Stimulated activated naive B cell treated with anti-CD40 and anti-IgM and Interleukin-4, amounts not matched to agents 10 μg/mL and 1 μg/mL and 100 μg/mL, for 72 hours (primary cell): ENCODE data around the gene KRT40.

Experiments used
- ATAC-seq, 2 donors: fragments of 150-1000 bp; cut with Tn5 transposase; replicated peaks; 2 replicates each; pipeline ENCODE4 v1.10.0; 2021; ENCODE audit warnings: moderate library complexity in 1 of 2
- DNase-seq: peaks from one replicate; pipeline ENCODE4 v3.0.0; 2021
- H3K27ac Mint-ChIP-seq: one replicate; pipeline ENCODE4 v1.8.0; 2022; ENCODE audit warnings: mild to moderate bottlenecking, mixed read lengths
- H3K27me3 Mint-ChIP-seq, 2 donors: one replicate each; pipeline ENCODE4 v1.8.0; 2022; ENCODE audit warnings: mixed read lengths in 2 of 2
- H3K36me3 Mint-ChIP-seq, 2 donors: one replicate each; pipeline ENCODE4 v1.8.0; 2022; ENCODE audit warnings: mixed read lengths in 2 of 2, mild to moderate bottlenecking in 1 of 2
- H3K4me1 Mint-ChIP-seq, 2 donors: one replicate each; pipeline ENCODE4 v1.8.0; 2022; ENCODE audit warnings: mixed read lengths in 2 of 2, mild to moderate bottlenecking in 1 of 2
- H3K4me3 Mint-ChIP-seq, 2 donors: one replicate each; pipeline ENCODE4 v1.8.0; 2022; ENCODE audit warnings: mild to moderate bottlenecking in 2 of 2, mixed read lengths in 2 of 2, moderate library complexity in 1 of 2
- H3K9me3 Mint-ChIP-seq, 2 donors: one replicate each; pipeline ENCODE4 v1.8.0; 2022; ENCODE audit warnings: mixed read lengths in 2 of 2, mild to moderate bottlenecking in 1 of 2

KRT40 gene

GRCh38 chr17:40984226-40984625, at the start of gene KRT40:
Gene KRT40, minus strand, starts transcription at chr17:40984326. Its CDS starts 53 bp downstream, at chr17:40984273.
- H3K4me1 Mint-ChIP-seq, result peaks cover 3 to 7% of the 10 kb centered on the region in 2 donors
- H3K4me3 Mint-ChIP-seq, result no peak within 1 kb of the TSS
- H3K36me3 Mint-ChIP-seq, result no peaks in the 10 kb centered on the region
- DNase-seq (no peak), ATAC-seq (no peak)
- no peak within 1 kb of the TSS for H3K27ac Mint-ChIP-seq
- peaks cover 15 to 16% of the 10 kb centered on the region in 2 donors for H3K27me3 Mint-ChIP-seq
- no peaks in the 10 kb centered on the region for H3K9me3 Mint-ChIP-seq

GRCh38 chr17:41029633-41030245, 45.6 kb upstream of the KRT40 start, which contains the start of gene KRTAP1-4:
Gene KRTAP1-4, minus strand, starts transcription at chr17:41030195. Its CDS starts 117 bp downstream, at chr17:41030078.
- H3K36me3 Mint-ChIP-seq, result no peaks in the 10 kb centered on the region
- DNase-seq, result no peak
- no peak within 1 kb of the TSS for H3K27ac Mint-ChIP-seq
- H3K4me1 Mint-ChIP-seq, result no peaks in the 10 kb centered on the region
- peaks cover 18 to 21% of the 10 kb centered on the region in 2 donors for H3K27me3 Mint-ChIP-seq
- no peak within 1 kb of the TSS for H3K4me3 Mint-ChIP-seq
- ATAC-seq, result no peak
- H3K9me3 Mint-ChIP-seq, result no peaks in the 10 kb centered on the region

- no peak for DNase-seq
Measured at GRCh38 chr17:41026715-41027471, 42.8 kb upstream of the KRT40 start, which contains the start of gene KRTAP1-5. Gene KRTAP1-5, minus strand, starts transcription at chr17:41027208. Its CDS starts 53 bp downstream, at chr17:41027155.

GRCh38 chr17:41024697-41025096, 40.6 kb upstream of the KRT40 start:
- Mint-ChIP-seq H3K4me3 (no peak overlapping the region), H3K4me1 (no peaks in the 10 kb centered on the region), H3K36me3 (peaks cover 0 to 4% of the 10 kb centered on the region in 2 donors), H3K9me3 (peaks cover 4 to 5% of the 10 kb centered on the region in 2 donors), H3K27me3 (peaks cover 20 to 21% of the 10 kb centered on the region in 2 donors), H3K27ac (no peak overlapping the region)
- ATAC-seq, result no peak
- no peak for DNase-seq

More at GRCh38 chr17:41026715-41027471, 42.8 kb upstream of the KRT40 start, which contains the start of gene KRTAP1-5:
- no peaks in the 10 kb centered on the region for H3K36me3 Mint-ChIP-seq
- H3K9me3 Mint-ChIP-seq, result no peaks in the 10 kb centered on the region
- H3K4me3 Mint-ChIP-seq, result no peak within 1 kb of the TSS
- no peaks in the 10 kb centered on the region for H3K4me1 Mint-ChIP-seq
- H3K27me3 Mint-ChIP-seq, result peaks cover 20 to 21% of the 10 kb centered on the region in 2 donors
- ATAC-seq, result no peak
- H3K27ac Mint-ChIP-seq, result no peak within 1 kb of the TSS

- peaks cover 4 to 6% of the 10 kb centered on the region in 2 donors for H3K4me1 Mint-ChIP-seq
- H3K27ac Mint-ChIP-seq, result no peak overlapping the region
- H3K9me3 Mint-ChIP-seq, result peaks cover 4 to 5% of the 10 kb centered on the region in 2 donors
- no peak for DNase-seq
- no peak overlapping the region for H3K4me3 Mint-ChIP-seq
- H3K27me3 Mint-ChIP-seq, result peaks cover 6 to 9% of the 10 kb centered on the region in 2 donors
- peaks cover 0 to 4% of the 10 kb centered on the region in 2 donors for H3K36me3 Mint-ChIP-seq
- ATAC-seq, result no peak
Measured at GRCh38 chr17:41020336-41020735, 36.2 kb upstream of the KRT40 start.

- peaks cover 4 to 8% of the 10 kb centered on the region in 2 donors for H3K4me1 Mint-ChIP-seq
- H3K4me3 Mint-ChIP-seq, result no peak overlapping the region
- no peak for ATAC-seq
- peaks cover 4 to 5% of the 10 kb centered on the region in 2 donors for H3K9me3 Mint-ChIP-seq
- peaks cover 0 to 4% of the 10 kb centered on the region in 2 donors for H3K36me3 Mint-ChIP-seq
- DNase-seq, result no peak
- no peak overlapping the region for H3K27ac Mint-ChIP-seq
- H3K27me3 Mint-ChIP-seq, result peaks cover 5 to 6% of the 10 kb centered on the region in 2 donors
Measured at GRCh38 chr17:41019415-41019814, 35.3 kb upstream of the KRT40 start.

- H3K27ac Mint-ChIP-seq, result no peak overlapping the region
- peaks cover 4 to 5% of the 10 kb centered on the region in 2 donors for H3K9me3 Mint-ChIP-seq
- peaks cover 0 to 4% of the 10 kb centered on the region in 2 donors for H3K36me3 Mint-ChIP-seq
- DNase-seq (no peak), ATAC-seq (no peak)
- no peak overlapping the region for H3K4me3 Mint-ChIP-seq
- H3K4me1 Mint-ChIP-seq, result peaks cover 4 to 8% of the 10 kb centered on the region in 2 donors
- H3K27me3 Mint-ChIP-seq, result peaks cover 5 to 6% of the 10 kb centered on the region in 2 donors
Measured at GRCh38 chr17:41018541-41018940, 34.4 kb upstream of the KRT40 start.

GRCh38 chr17:41016578-41017215, 32.6 kb upstream of the KRT40 start:
- Mint-ChIP-seq H3K4me3 (no peak overlapping the region), H3K27me3 (peaks cover 0 to 3% of the 10 kb centered on the region in 2 donors), H3K4me1 (peaks cover 4 to 8% of the 10 kb centered on the region in 2 donors), H3K9me3 (peaks cover 4 to 5% of the 10 kb centered on the region in 2 donors), H3K36me3 (peaks cover 0 to 4% of the 10 kb centered on the region in 2 donors), H3K27ac (no peak overlapping the region)
- ATAC-seq (no peak), DNase-seq (no peak)

GRCh38 chr17:41015454-41015853, 31.3 kb upstream of the KRT40 start:
- DNase-seq, result no peak
- H3K36me3 Mint-ChIP-seq, result no peaks in the 10 kb centered on the region
- peaks cover 0 to 3% of the 10 kb centered on the region in 2 donors for H3K27me3 Mint-ChIP-seq
- peaks cover 4 to 8% of the 10 kb centered on the region in 2 donors for H3K4me1 Mint-ChIP-seq
- H3K27ac Mint-ChIP-seq, result no peak overlapping the region
- no peak overlapping the region for H3K4me3 Mint-ChIP-seq
- ATAC-seq, result peak; percentile 29 to 57
- H3K9me3 Mint-ChIP-seq, result no peaks in the 10 kb centered on the region

- H3K4me1 Mint-ChIP-seq, result peaks cover 5 to 8% of the 10 kb centered on the region in 2 donors
- no peak for DNase-seq
- H3K4me3 Mint-ChIP-seq, result no peak overlapping the region
- ATAC-seq, result no peak
- no peaks in the 10 kb centered on the region for H3K36me3 Mint-ChIP-seq
- no peaks in the 10 kb centered on the region for H3K9me3 Mint-ChIP-seq
- H3K27me3 Mint-ChIP-seq, result peaks cover 0 to 3% of the 10 kb centered on the region in 2 donors
- no peak overlapping the region for H3K27ac Mint-ChIP-seq
Measured at GRCh38 chr17:41013606-41014005, 29.5 kb upstream of the KRT40 start.

- Mint-ChIP-seq H3K27me3 (peaks cover 0 to 3% of the 10 kb centered on the region in 2 donors), H3K9me3 (no peaks in the 10 kb centered on the region), H3K36me3 (no peaks in the 10 kb centered on the region), H3K4me1 (peaks cover 5 to 8% of the 10 kb centered on the region in 2 donors), H3K4me3 (no peak overlapping the region), H3K27ac (no peak overlapping the region)
- DNase-seq (no peak), ATAC-seq (no peak)
Measured at GRCh38 chr17:41013181-41013580, 29.1 kb upstream of the KRT40 start.

- Mint-ChIP-seq H3K4me1 (peaks cover 5 to 8% of the 10 kb centered on the region in 2 donors), H3K36me3 (no peaks in the 10 kb centered on the region), H3K4me3 (no peak overlapping the region), H3K27ac (no peak overlapping the region), H3K9me3 (no peaks in the 10 kb centered on the region), H3K27me3 (peaks cover 0 to 3% of the 10 kb centered on the region in 2 donors)
- DNase-seq, result no peak
- ATAC-seq, result no peak
Measured at GRCh38 chr17:41012326-41013120, 28.4 kb upstream of the KRT40 start.

- peaks cover 3% of the 10 kb centered on the region in 2 donors for H3K4me1 Mint-ChIP-seq
- ATAC-seq (no peak), DNase-seq (no peak)
- peaks cover 0 to 7% of the 10 kb centered on the region in 2 donors for H3K27me3 Mint-ChIP-seq
- no peaks in the 10 kb centered on the region for H3K36me3 Mint-ChIP-seq
- H3K27ac Mint-ChIP-seq, result no peak overlapping the region
- H3K4me3 Mint-ChIP-seq, result no peak overlapping the region
- no peaks in the 10 kb centered on the region for H3K9me3 Mint-ChIP-seq
Measured at GRCh38 chr17:41010441-41010840, 26.3 kb upstream of the KRT40 start.
